ENCODE data around the gene BBX.

Gene BBX

DNA sequence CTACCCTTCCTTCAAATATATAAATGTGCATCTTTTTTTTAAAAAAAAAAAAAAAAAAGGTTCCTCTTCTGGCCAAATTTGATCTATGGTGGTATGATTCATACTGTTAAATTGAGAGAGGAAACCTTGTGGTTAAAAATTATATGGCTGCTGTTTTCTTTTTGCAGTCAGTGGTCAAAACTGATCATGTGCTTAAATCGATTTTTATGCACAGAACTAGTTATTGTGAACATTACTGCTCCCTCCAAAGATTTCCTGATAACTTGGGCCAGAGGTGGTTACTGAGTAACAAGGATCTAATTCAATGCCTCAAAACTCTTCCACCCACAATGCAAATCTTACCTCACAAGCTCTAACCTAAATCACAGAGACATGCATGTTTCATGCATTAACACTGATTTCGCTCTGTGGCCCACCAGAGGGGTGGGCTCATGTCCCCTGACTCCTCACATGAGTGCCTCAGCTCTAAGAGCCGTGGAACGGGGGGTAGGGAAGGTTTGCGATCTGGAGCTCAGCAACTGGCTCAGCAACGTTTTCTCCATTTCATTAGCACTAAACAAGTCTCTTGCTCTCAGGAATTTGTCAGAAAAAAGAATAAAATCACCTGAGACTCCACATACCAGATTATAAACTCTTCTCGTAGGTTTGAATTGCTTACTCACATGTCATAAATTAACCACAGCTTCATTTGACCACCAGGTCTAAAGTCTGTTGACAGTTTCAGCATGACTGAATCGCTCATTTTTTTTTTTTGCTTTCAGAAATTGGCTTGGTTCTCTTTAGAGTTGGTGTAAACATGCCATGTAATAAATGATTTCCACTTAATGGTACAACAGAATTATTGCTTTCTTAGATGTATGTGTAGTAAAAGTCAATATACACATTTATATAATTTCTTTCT is 287.7 kb downstream of the BBX start:
- DNase-seq (ENCODE audit: low spot score), result no peak

DNA sequence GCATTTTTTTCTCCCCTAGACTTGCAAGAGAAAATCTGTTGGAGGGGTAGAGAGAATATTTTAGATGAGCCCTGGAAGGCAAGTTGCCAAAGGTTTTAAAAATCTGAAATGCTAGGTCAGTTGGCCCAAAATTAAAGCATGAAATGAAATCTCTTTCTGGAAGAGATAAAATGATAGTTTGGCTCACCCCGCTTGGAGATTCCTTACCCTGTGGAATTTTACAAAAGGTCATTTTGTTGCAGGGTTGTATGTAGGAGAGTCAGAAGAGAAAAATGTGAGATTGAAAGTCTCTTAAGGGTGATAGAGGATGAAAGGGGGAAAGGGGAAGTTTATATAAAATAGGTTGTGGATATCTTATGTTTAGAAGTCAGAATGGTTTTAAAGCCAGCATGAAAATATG is 290.3 kb downstream of the BBX start:
- Histone ChIP-seq H3K23ac (ENCODE audit: low read depth, low read length, poor library complexity) (no peak overlapping the region), H3K14ac (ENCODE audit: low read length) (no peak overlapping the region), H3K9me3 (replicated peaks in 1 of 2; ENCODE audit: control insufficient read depth in 2 of 2, insufficient read depth in 1 of 2, low read depth in 1 of 2, low read length in 2 of 2) (no peaks in the 10 kb centered on the region), H3K18ac (ENCODE audit: low read length) (no peak overlapping the region), H3K79me1 (ENCODE audit: low read depth, low read length) (no peaks in the 10 kb centered on the region), H3K4me2 (ENCODE audit: insufficient read depth, low read length, poor library complexity, severe bottlenecking) (no peak overlapping the region), H3K27ac (replicated peaks; ENCODE audit: low read length) (no peak overlapping the region), H4K91ac (ENCODE audit: low read depth, low read length, poor library complexity) (no peak overlapping the region), H3K27me3 (ENCODE audit: control insufficient read depth in 3 of 3, insufficient read depth in 3 of 3, low read depth in 1 of 3, low read length in 3 of 3) (no peaks in the 10 kb centered on the region), H2BK15ac (ENCODE audit: low read length) (no peak overlapping the region), H3K36me3 (replicated peaks in 1 of 2; ENCODE audit: control insufficient read depth in 2 of 2, insufficient read depth in 2 of 2, low read length in 2 of 2) (peaks cover 0 to 25% of the 10 kb centered on the region in 2 donors), H3K9ac (ENCODE audit: low read depth, low read length, poor library complexity) (no peak overlapping the region), H2AK5ac (ENCODE audit: low read depth, low read length) (no peak overlapping the region), H2BK12ac (ENCODE audit: low read length) (no peak overlapping the region), H2AFZ (ENCODE audit: low read length) (no peak overlapping the region), H3K4me1 (ENCODE audit: control insufficient read depth in 2 of 2, insufficient read depth in 1 of 2, low read depth in 1 of 2, low read length in 2 of 2) (peaks cover 3 to 4% of the 10 kb centered on the region in 2 donors), H4K8ac (ENCODE audit: low read depth, low read length) (no peak overlapping the region), H3K4me3 (ENCODE audit: low read length in 2 of 2) (no peak overlapping the region), H2BK120ac (ENCODE audit: low read depth, low read length) (no peak overlapping the region), H3K4ac (ENCODE audit: low read length) (no peak overlapping the region), H2BK5ac (ENCODE audit: low read length) (no peak overlapping the region)
- DNase-seq (ENCODE audit: low spot score), result no peak
- no CpG with 5 or more reads among the region's 1 CpG for WGBS, 2 donors (ENCODE audit: extremely low coverage in 2 of 2, insufficient read length in 2 of 2, insufficient replicate concordance in 1 of 2)

More for the DNA sequence above, 287.7 kb downstream of the BBX start:
- no peak overlapping the region for H2BK12ac ChIP-seq (ENCODE audit: low read length)
- H3K27ac ChIP-seq (replicated peaks; ENCODE audit: low read length), result no peak overlapping the region
- H3K36me3 ChIP-seq (replicated peaks in 1 of 2; ENCODE audit: control insufficient read depth in 2 of 2, insufficient read depth in 2 of 2, low read length in 2 of 2), result peaks cover 2 to 50% of the 10 kb centered on the region in 2 donors
- no peak overlapping the region for H2BK5ac ChIP-seq (ENCODE audit: low read length)
- H2BK15ac ChIP-seq (ENCODE audit: low read length), result no peak overlapping the region
- H3K27me3 ChIP-seq (ENCODE audit: control insufficient read depth in 3 of 3, insufficient read depth in 3 of 3, low read depth in 1 of 3, low read length in 3 of 3), result no peaks in the 10 kb centered on the region
- no CpG with 5 or more reads among the region's 8 CpGs for WGBS, 2 donors (ENCODE audit: extremely low coverage in 2 of 2, insufficient read length in 2 of 2, insufficient replicate concordance in 1 of 2)
- no peak overlapping the region for H2AK5ac ChIP-seq (ENCODE audit: low read depth, low read length)
- no peak overlapping the region for H3K14ac ChIP-seq (ENCODE audit: low read length)
- H2AFZ ChIP-seq (ENCODE audit: low read length), result no peak overlapping the region
- H3K18ac ChIP-seq (ENCODE audit: low read length), result no peak overlapping the region
- no peak overlapping the region for H3K23ac ChIP-seq (ENCODE audit: low read depth, low read length, poor library complexity)
- peaks cover 0 to 4% of the 10 kb centered on the region in 2 donors for H3K4me1 ChIP-seq (ENCODE audit: control insufficient read depth in 2 of 2, insufficient read depth in 1 of 2, low read depth in 1 of 2, low read length in 2 of 2)
- no peak overlapping the region for H4K91ac ChIP-seq (ENCODE audit: low read depth, low read length, poor library complexity)
- H3K9ac ChIP-seq (ENCODE audit: low read depth, low read length, poor library complexity), result no peak overlapping the region
- no peaks in the 10 kb centered on the region for H3K9me3 ChIP-seq (replicated peaks in 1 of 2; ENCODE audit: control insufficient read depth in 2 of 2, insufficient read depth in 1 of 2, low read depth in 1 of 2, low read length in 2 of 2)
- no peak overlapping the region for H3K4me3 ChIP-seq (ENCODE audit: low read length in 2 of 2)
- H2BK120ac ChIP-seq (ENCODE audit: low read depth, low read length), result no peak overlapping the region
- no peak overlapping the region for H3K4ac ChIP-seq (ENCODE audit: low read length)
- H4K8ac ChIP-seq (ENCODE audit: low read depth, low read length), result no peak overlapping the region
- no peaks in the 10 kb centered on the region for H3K79me1 ChIP-seq (ENCODE audit: low read depth, low read length)
- no peak overlapping the region for H3K4me2 ChIP-seq (ENCODE audit: insufficient read depth, low read length, poor library complexity, severe bottlenecking)

DNA sequence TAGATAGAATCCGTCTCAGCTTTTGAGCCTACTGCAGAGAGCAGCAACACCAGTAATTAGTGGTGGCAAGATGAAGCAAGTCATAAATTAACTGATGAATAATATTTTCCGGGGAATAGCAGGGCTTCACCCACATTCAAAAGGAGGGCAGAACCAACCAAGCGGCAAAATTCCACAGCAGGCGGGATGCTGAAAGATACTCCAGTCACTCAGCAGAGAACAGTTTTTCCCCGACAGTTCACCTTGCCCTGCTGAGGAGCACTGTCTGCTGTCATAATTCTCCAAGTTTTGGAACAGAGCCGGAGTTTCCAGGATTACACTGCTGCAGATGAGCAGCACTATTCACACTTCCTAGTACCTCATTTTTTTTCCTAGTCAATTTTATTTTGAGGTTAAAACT is 293.3 kb downstream of the BBX start:
- Histone ChIP-seq H3K9ac (ENCODE audit: low read depth, low read length, poor library complexity) (no peak overlapping the region), H3K36me3 (replicated peaks in 1 of 2; ENCODE audit: control insufficient read depth in 2 of 2, insufficient read depth in 2 of 2, low read length in 2 of 2) (no peaks in the 10 kb centered on the region), H3K4me1 (ENCODE audit: control insufficient read depth in 2 of 2, insufficient read depth in 1 of 2, low read depth in 1 of 2, low read length in 2 of 2) (peaks cover 3 to 4% of the 10 kb centered on the region in 2 donors), H3K4me2 (ENCODE audit: insufficient read depth, low read length, poor library complexity, severe bottlenecking) (no peak overlapping the region), H4K91ac (ENCODE audit: low read depth, low read length, poor library complexity) (no peak overlapping the region), H2BK120ac (ENCODE audit: low read depth, low read length) (no peak overlapping the region), H3K27ac (replicated peaks; ENCODE audit: low read length) (no peak overlapping the region), H3K4ac (ENCODE audit: low read length) (no peak overlapping the region), H3K79me1 (ENCODE audit: low read depth, low read length) (no peaks in the 10 kb centered on the region), H2AFZ (ENCODE audit: low read length) (no peak overlapping the region), H2BK5ac (ENCODE audit: low read length) (no peak overlapping the region), H2AK5ac (ENCODE audit: low read depth, low read length) (no peak overlapping the region), H3K9me3 (replicated peaks in 1 of 2; ENCODE audit: control insufficient read depth in 2 of 2, insufficient read depth in 1 of 2, low read depth in 1 of 2, low read length in 2 of 2) (no peaks in the 10 kb centered on the region), H3K23ac (ENCODE audit: low read depth, low read length, poor library complexity) (no peak overlapping the region), H4K8ac (ENCODE audit: low read depth, low read length) (no peak overlapping the region), H3K18ac (ENCODE audit: low read length) (no peak overlapping the region), H2BK15ac (ENCODE audit: low read length) (no peak overlapping the region), H3K4me3 (ENCODE audit: low read length in 2 of 2) (no peak overlapping the region), H2BK12ac (ENCODE audit: low read length) (no peak overlapping the region), H3K27me3 (ENCODE audit: control insufficient read depth in 3 of 3, insufficient read depth in 3 of 3, low read depth in 1 of 3, low read length in 3 of 3) (no peaks in the 10 kb centered on the region), H3K14ac (ENCODE audit: low read length) (no peak overlapping the region)
- DNase-seq (ENCODE audit: low spot score), result no peak
- whole genome bisulfite sequencing, 2 donors (ENCODE audit: extremely low coverage in 2 of 2, insufficient read length in 2 of 2, insufficient replicate concordance in 1 of 2), result no CpG with 5 or more reads among the region's 6 CpGs

DNA sequence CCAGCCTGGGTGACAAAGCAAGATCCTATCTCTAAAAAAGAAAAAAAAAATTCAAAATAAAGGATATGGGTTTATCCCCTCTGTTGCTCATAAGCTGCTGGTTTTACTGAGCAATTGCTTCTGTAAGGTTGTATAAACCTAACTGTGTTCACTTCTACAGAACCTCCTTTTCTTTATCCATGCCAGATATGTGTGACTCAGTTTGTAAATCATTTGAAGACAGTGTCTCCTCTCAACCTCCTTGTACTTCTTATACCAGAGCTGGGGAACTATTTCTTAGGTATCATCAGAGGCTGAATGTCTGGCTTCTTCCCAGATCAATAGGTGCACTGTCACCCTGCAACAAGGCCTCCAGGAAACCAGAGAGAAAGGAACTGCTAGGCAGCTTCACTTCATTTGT is 294.3 kb downstream of the BBX start:
- Histone ChIP-seq H2BK120ac (ENCODE audit: low read depth, low read length) (no peak overlapping the region), H4K8ac (ENCODE audit: low read depth, low read length) (no peak overlapping the region), H2BK15ac (ENCODE audit: low read length) (no peak overlapping the region), H3K23ac (ENCODE audit: low read depth, low read length, poor library complexity) (no peak overlapping the region), H3K9me3 (replicated peaks in 1 of 2; ENCODE audit: control insufficient read depth in 2 of 2, insufficient read depth in 1 of 2, low read depth in 1 of 2, low read length in 2 of 2) (no peaks in the 10 kb centered on the region), H3K4me1 (ENCODE audit: control insufficient read depth in 2 of 2, insufficient read depth in 1 of 2, low read depth in 1 of 2, low read length in 2 of 2) (peaks cover 3 to 4% of the 10 kb centered on the region in 2 donors), H3K18ac (ENCODE audit: low read length) (no peak overlapping the region), H3K14ac (ENCODE audit: low read length) (no peak overlapping the region), H3K9ac (ENCODE audit: low read depth, low read length, poor library complexity) (no peak overlapping the region), H3K4me3 (ENCODE audit: low read length in 2 of 2) (no peak overlapping the region), H3K79me1 (ENCODE audit: low read depth, low read length) (no peaks in the 10 kb centered on the region), H3K4ac (ENCODE audit: low read length) (no peak overlapping the region), H3K36me3 (replicated peaks in 1 of 2; ENCODE audit: control insufficient read depth in 2 of 2, insufficient read depth in 2 of 2, low read length in 2 of 2) (no peaks in the 10 kb centered on the region), H3K27ac (replicated peaks; ENCODE audit: low read length) (no peak overlapping the region), H2BK5ac (ENCODE audit: low read length) (no peak overlapping the region), H2AK5ac (ENCODE audit: low read depth, low read length) (no peak overlapping the region), H2AFZ (ENCODE audit: low read length) (no peak overlapping the region), H2BK12ac (ENCODE audit: low read length) (no peak overlapping the region), H3K4me2 (ENCODE audit: insufficient read depth, low read length, poor library complexity, severe bottlenecking) (no peak overlapping the region), H4K91ac (ENCODE audit: low read depth, low read length, poor library complexity) (no peak overlapping the region), H3K27me3 (ENCODE audit: control insufficient read depth in 3 of 3, insufficient read depth in 3 of 3, low read depth in 1 of 3, low read length in 3 of 3) (no peaks in the 10 kb centered on the region)
- DNase-seq (ENCODE audit: low spot score), result no peak
